Endothelial cell of umbilical vein (primary cell): Measurements from ENCODE around the gene SHC4. TPM values are rescaled to one million over a fixed set of nuclear protein-coding genes. Genes with fewer than 3 reads are reported as not detected.

ENCODE experiments used
- BruUV-seq: library from RNA; stranded (reverse); fragments of 400-500 nt; replicated peaks from 2 replicates; lab custom pipeline; 2021; lab: Mats Ljungman, UMichigan
- CTCF ChIA-PET: fragments of 300-600, 350-600 bp; sonication (Branson Sonifier 250); formaldehyde crosslinking; loops from one replicate; lab custom pipeline; 2021; ENCODE audit warnings: antibody characterized with exemption, inconsistent platforms; lab: Charles Lee
- POLR2A ChIA-PET: fragments of 300-600, 350-600 bp; sonication (Branson Sonifier 250); formaldehyde crosslinking; loops from one replicate; lab custom pipeline; 2021; ENCODE audit warnings: antibody characterized with exemption, inconsistent platforms; lab: Charles Lee
- DNase-seq: peaks from one replicate; pipeline ENCODE4 v3.0.0-alpha.2; 2011; ENCODE audit warnings: low read depth, low spot score
- FAIRE-seq: peaks from 2 replicates; lab custom pipeline; 2011; peaks lifted over from hg19 to GRCh38; lab: Jason Lieb, UNC
- H2AFZ ChIP-seq: 2 replicates; pipeline ENCODE4 v1.6.0; 2012; ENCODE audit warnings: low read depth, low read length, control low read depth, inconsistent platforms
- H3K27ac ChIP-seq: 2 replicates; pipeline ENCODE4 v1.5.1; 2011; ENCODE audit warnings: low read depth, mild to moderate bottlenecking, control low read depth, low read length, moderate library complexity; ENCODE audit not compliant: insufficient read depth
- H3K27me3 ChIP-seq, 2 experiments: 2 replicates each; pipeline versions ENCODE4 v1.6.0 to v1.6.1; 2011; ENCODE audit warnings: low read length in 2 of 2, mixed read lengths in 1 of 2; ENCODE audit not compliant: control insufficient read depth in 2 of 2, insufficient read depth in 2 of 2
- H3K36me3 ChIP-seq, 2 experiments: 2 replicates in 1 of 2; 3 replicates in 1 of 2; pipeline ENCODE4 v1.5.1; 2011; ENCODE audit warnings: low read length in 2 of 2, mild to moderate bottlenecking in 1 of 2, moderate library complexity in 1 of 2; ENCODE audit not compliant: control insufficient read depth in 2 of 2, insufficient read depth in 2 of 2; ENCODE audit errors: extremely low read depth in 1 of 2
- H3K4me1 ChIP-seq: 3 replicates; pipeline ENCODE4 v1.5.1; 2011; ENCODE audit warnings: mild to moderate bottlenecking, low read length; ENCODE audit not compliant: control insufficient read depth, insufficient read depth; ENCODE audit errors: extremely low read depth
- H3K4me2 ChIP-seq: 2 replicates; pipeline ENCODE4 v1.6.1; 2011; ENCODE audit warnings: low read length, control low read depth, mixed read lengths; ENCODE audit not compliant: insufficient read depth
- H3K4me3 ChIP-seq, 3 experiments: fragments of 200-600 bp in 1 of 3; sonication (generic), shearing (Covaris generic) in 1 of 3; replicated peaks in 1 of 3; 2 replicates each; pipeline ENCODE4 v1.5.1; 2011 to 2016; ENCODE audit warnings: control low read depth in 3 of 3, low read length in 3 of 3, mild to moderate bottlenecking in 2 of 3, inconsistent platforms in 1 of 3, low read depth in 1 of 3, moderate library complexity in 1 of 3; ENCODE audit not compliant: insufficient read depth in 1 of 3
- H3K79me2 ChIP-seq: 2 replicates; pipeline ENCODE4 v1.6.0; 2012; ENCODE audit warnings: low read length, inconsistent platforms; ENCODE audit not compliant: control insufficient read depth, insufficient read depth
- H3K9ac ChIP-seq: replicated peaks from 2 replicates; pipeline ENCODE3; 2011; ENCODE audit warnings: low read length, control low read depth; ENCODE audit not compliant: insufficient read depth; ENCODE audit errors: extremely low read depth
- H3K9me1 ChIP-seq: replicated peaks from 3 replicates; pipeline ENCODE4 v1.6.0; 2011; ENCODE audit warnings: mild to moderate bottlenecking, low read length; ENCODE audit not compliant: control insufficient read depth, insufficient read depth; ENCODE audit errors: extremely low read depth
- H3K9me3 ChIP-seq: replicated peaks from 2 replicates; pipeline ENCODE4 v1.5.1; 2012; ENCODE audit warnings: low read length, inconsistent platforms; ENCODE audit not compliant: control insufficient read depth, insufficient read depth
- H4K20me1 ChIP-seq: replicated peaks from 2 replicates; pipeline ENCODE3; 2011; ENCODE audit warnings: mild to moderate bottlenecking, low read length; ENCODE audit not compliant: control insufficient read depth, insufficient read depth; ENCODE audit errors: extremely low read depth
- CTCF ChIP-seq, 2 donors: IDR thresholded peaks; 1 replicate in 1 of 2; 2 replicates in 1 of 2; pipeline ENCODE4 v1.5.1; 2011; ENCODE audit warnings: low read length in 2 of 2, mild to moderate bottlenecking in 2 of 2, moderate library complexity in 2 of 2, control low read depth in 1 of 2, inconsistent platforms in 1 of 2, low read depth in 1 of 2; ENCODE audit not compliant: insufficient read depth in 1 of 2; ENCODE audit errors: extremely low read depth in 1 of 2
- EZH2 ChIP-seq: IDR thresholded peaks from 2 replicates; pipeline ENCODE4 v1.6.1; 2012; ENCODE audit warnings: borderline replicate concordance, low read depth, mild to moderate bottlenecking, moderate library complexity, low read length, inconsistent platforms; ENCODE audit not compliant: severe bottlenecking
- FOS ChIP-seq: IDR thresholded peaks from 2 replicates; pipeline ENCODE4 v1.6.1; 2011; ENCODE audit warnings: mild to moderate bottlenecking, low read length, moderate library complexity, borderline replicate concordance; ENCODE audit not compliant: insufficient read depth
- GATA2 ChIP-seq: IDR thresholded peaks from 2 replicates; pipeline ENCODE4 v1.7.0; 2011; ENCODE audit warnings: low read depth, mild to moderate bottlenecking, moderate library complexity, mixed read lengths, low read length; ENCODE audit not compliant: insufficient read length, insufficient read depth
- JUN ChIP-seq: IDR thresholded peaks from 2 replicates; pipeline ENCODE4 v1.6.1; 2011; ENCODE audit warnings: borderline replicate concordance, low read depth; ENCODE audit not compliant: insufficient read length, insufficient read depth
- MAX ChIP-seq: IDR thresholded peaks from 2 replicates; pipeline ENCODE4 v1.6.1; 2011; ENCODE audit not compliant: insufficient read depth, insufficient read length
- MYC ChIP-seq: IDR thresholded peaks from one replicate; pipeline ENCODE4 v1.6.1; 2011; ENCODE audit warnings: mild to moderate bottlenecking, low read depth, low read length
- POLR2A ChIP-seq: IDR thresholded peaks from 2 replicates; pipeline ENCODE4 v1.6.1; 2012; ENCODE audit warnings: low read depth, mild to moderate bottlenecking, control low read depth, low read length
- POLR2AphosphoS5 ChIP-seq: IDR thresholded peaks from 2 replicates; pipeline ENCODE4 v1.6.1; 2012; ENCODE audit warnings: low read depth, mild to moderate bottlenecking, control low read depth, low read length, moderate library complexity; ENCODE audit not compliant: insufficient read depth
- dilution Hi-C: fragments of 300-500 bp; cut with MboI; formaldehyde crosslinking; loops from one replicate; pipeline ENCODE4 v1.15.0; 2019; ENCODE audit warnings: low sequenced_read_pairs; ENCODE audit not compliant: extremely low pct_ligation_motif_present
- intact Hi-C: fragments of 100-400 bp; cut with micrococcal nuclease; formaldehyde crosslinking; loops from one replicate; pipeline ENCODE4 v1.10.0; 2022
- polyA plus RNA-seq, 4 experiments: library from polyadenylated mRNA; depleted of rRNA in 3 of 4; stranded (reverse) in 3 of 4; unstranded in 1 of 4; fragments of >200 nt; gene quantifications; 2 replicates each; pipeline versions ENCODE4 v1.2.1 to v1.2.3, GENCODE V29; 2011 to 2012; ENCODE audit warnings: missing spikeins in 1 of 4
- total RNA-seq: library from RNA; stranded (reverse); gene quantifications from 2 replicates; pipeline ENCODE4 v1.2.3, GENCODE V29; 2021

SHC4 gene
- total and polyA plus RNA-seq, 2 donors (not counting 3 experiments of a cell fraction or from before 2014, with no cell fraction given): 0.20 TPM; not detected in 1

- Histone ChIP-seq H4K20me1 (no peaks in the 10 kb centered on the region), H3K4me3 (no peak overlapping the region), H3K4me1 (peaks cover 3% of the 10 kb centered on the region), H3K27ac (no peak overlapping the region), H3K79me2 (peaks cover 14% of the 10 kb centered on the region), H3K36me3 (no peaks in the 10 kb centered on the region), H3K9me1 (no peaks in the 10 kb centered on the region), H3K9ac (no peak overlapping the region), H3K27me3 (no peaks in the 10 kb centered on the region), H2AFZ (no peak overlapping the region), H3K4me2 (no peak overlapping the region), H3K9me3 (no peaks in the 10 kb centered on the region)
- CTCF ChIA-PET: interaction anchor here (0.9 to 5.0 kb wide), 11 partner anchors 10 to 460 kb away, joined by 3 to 91 read pairs (median 5); partner anchors contain the start of genes CEP152 and FBN1
- no TSS peak for BruUV-seq
- dilution Hi-C loops (no loop called here), intact Hi-C loops (loop anchor here (2.0 kb wide), 1 partner anchor 81 kb away; no protein-coding TSS in a partner anchor)
- POLR2A ChIA-PET: no interaction called here
- FAIRE-seq (no peak), DNase-seq (no peak)
- TF ChIP-seq MYC (no peak), JUN (no peak), POLR2AphosphoS5 (no peak), POLR2A (no peak), GATA2 (no peak), EZH2 (no peak), MAX (no peak), CTCF (IDR thresholded peaks at IDR 0.05; ENCODE audit: extremely low read depth in 1 of 2, insufficient read depth in 1 of 2, low read depth in 1 of 2, low read length in 2 of 2) (no peak), FOS (no peak)
Measured at GRCh38 chr15:48800245-48800644, 163.5 kb downstream of the SHC4 start.
